ENCODE results near the gene EDDM3A. TPM values are rescaled to one million over a fixed set of nuclear protein-coding genes. Genes with fewer than 3 reads are reported as not detected.

EDDM3A gene
- total and polyA plus RNA-seq, 2 of the 4 experiments (the other 2 are of a cell fraction) = not detected

DNA sequence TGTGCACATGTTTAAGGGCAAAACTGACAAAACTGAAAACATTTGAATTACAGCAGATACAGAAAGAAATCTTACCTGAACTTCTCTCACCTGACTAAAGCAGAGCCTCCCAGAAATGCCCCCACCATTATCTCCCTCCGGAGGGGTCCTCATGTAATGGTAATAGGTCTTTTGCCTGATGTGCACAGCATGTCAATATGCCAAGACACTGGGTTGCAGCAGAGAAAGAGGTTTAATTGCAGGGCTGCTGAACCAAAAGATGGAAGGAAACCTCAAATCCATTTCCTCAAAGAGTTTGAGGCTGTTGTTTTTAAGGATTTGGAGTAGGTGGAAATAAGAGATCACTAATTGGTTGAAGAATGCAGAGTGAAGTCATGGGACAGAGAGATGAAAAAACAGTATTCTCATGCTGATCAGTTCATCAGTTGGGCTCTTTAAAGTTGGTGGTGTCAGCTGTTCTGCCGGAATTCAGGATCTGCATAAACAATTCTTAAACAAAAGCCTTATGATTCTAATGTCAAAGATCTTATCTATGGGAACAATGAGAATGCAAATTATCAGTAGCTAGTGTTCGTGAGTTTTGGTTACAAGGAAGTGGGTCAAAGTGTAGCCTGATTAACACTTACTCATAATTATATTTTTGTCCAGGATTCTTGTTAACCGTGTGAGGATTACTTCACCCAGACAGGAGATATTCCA, 38.9 kb upstream of the EDDM3A start:
- no peak overlapping the region for H4K8ac ChIP-seq (ENCODE audit: low read depth in 2 of 2, low read length in 2 of 2)
- DNase-seq = no peak
- no peak overlapping the region for H2BK120ac ChIP-seq (ENCODE audit: low read depth, low read length)
- dilution Hi-C loops (cut with HindIII; ENCODE audit: low sequenced_read_pairs, unreplicated experiment) (no loop called here), intact Hi-C loops (cut with micrococcal nuclease) (no loop called here), in situ Hi-C loops (cut with MboI; ENCODE audit: low sequenced_read_pairs) (no loop called here)
- H2AFZ ChIP-seq (replicated peaks; ENCODE audit: low read length, poor library complexity) = no peak overlapping the region
- H3K4ac ChIP-seq (ENCODE audit: low read depth, low read length) = no peak overlapping the region
- H3K4me2 ChIP-seq (ENCODE audit: low read depth, low read length) = no peak overlapping the region
- H3K27me3 ChIP-seq (ENCODE audit: control insufficient read depth, insufficient read depth, low read length) = no peaks in the 10 kb centered on the region; the same call in 1 of the 2 replicates
- H3K36me3 ChIP-seq (ENCODE audit: control insufficient read depth, insufficient read depth, low read length) = no peaks in the 10 kb centered on the region
- no TSS peak for BruUV-seq (replicated peaks)
- no peak overlapping the region for H3K23ac ChIP-seq (ENCODE audit: low read depth, low read length)
- no peak overlapping the region for H3K56ac ChIP-seq (ENCODE audit: extremely low read depth, insufficient read depth, low read length)
- no peaks in the 10 kb centered on the region for H4K20me1 ChIP-seq (ENCODE audit: insufficient read depth, low read length)
- H3K4me1 ChIP-seq (ENCODE audit: control insufficient read depth, insufficient read depth, low read length) = no peaks in the 10 kb centered on the region; the same call in 1 of the 2 replicates
- TF ChIP-seq MAFK (IDR thresholded peaks at IDR 0.05; ENCODE audit: low read depth, low read length) (no peak), RCOR1 (IDR thresholded peaks at IDR 0.05; ENCODE audit: insufficient replicate concordance, low read length) (no peak), RFX5 (IDR thresholded peaks at IDR 0.05; ENCODE audit: low read depth, low read length) (no peak), MAZ (IDR thresholded peaks at IDR 0.05; ENCODE audit: borderline replicate concordance, low read depth, low read length) (no peak), SMC3 (IDR thresholded peaks at IDR 0.05; ENCODE audit: low read depth, low read length) (no peak), FOS (IDR thresholded peaks at IDR 0.05; ENCODE audit: low read depth, low read length) (no peak), CHD1 (IDR thresholded peaks at IDR 0.05; ENCODE audit: low read depth, low read length) (no peak)
- H2BK15ac ChIP-seq (ENCODE audit: low read depth, low read length) = no peak overlapping the region
- no peak overlapping the region for H3K9ac ChIP-seq (ENCODE audit: low read depth, low read length)
- no peak overlapping the region for H3K27ac ChIP-seq (ENCODE audit: insufficient read depth, low read length)
- H3K14ac ChIP-seq (replicated peaks; ENCODE audit: low read depth, low read length) = no peak overlapping the region
- no peak overlapping the region for H2AK5ac ChIP-seq (ENCODE audit: low read depth, low read length)
- H4K5ac ChIP-seq (ENCODE audit: low read depth, low read length) = no peak overlapping the region
- ChIA-PET CTCF (no interaction called here), POLR2A (ENCODE audit: unreplicated experiment) (no interaction called here)
- ATAC-seq (ENCODE audit: low read depth) = no peak
- no CpG with 5 or more reads among the region's 4 CpGs for WGBS, 2 experiments (ENCODE audit: extremely low coverage in 2 of 2, insufficient read length in 1 of 2)
- no peaks in the 10 kb centered on the region for H3K79me1 ChIP-seq (ENCODE audit: low read depth in 1 of 2, low read length in 2 of 2)
- no peak overlapping the region for H3K18ac ChIP-seq (ENCODE audit: low read depth, low read length)
- H3K4me3 ChIP-seq (ENCODE audit: insufficient read depth, low read depth, low read length) = no peak overlapping the region
- H3K9me1 ChIP-seq (ENCODE audit: insufficient read depth, low read length) = no peaks in the 10 kb centered on the region
- no peak overlapping the region for H4K91ac ChIP-seq (ENCODE audit: insufficient read depth, low read depth, low read length)
- H2AK9ac ChIP-seq (replicated peaks; ENCODE audit: low read depth, low read length, poor library complexity) = no peak overlapping the region
- no peak overlapping the region for H2BK5ac ChIP-seq (ENCODE audit: low read depth, low read length, poor library complexity, severe bottlenecking)
- no peak overlapping the region for H2BK20ac ChIP-seq (ENCODE audit: low read depth, low read length)
- H3K9me3 ChIP-seq (ENCODE audit: control insufficient read depth, insufficient read depth, low read length) = no peaks in the 10 kb centered on the region

Measured in IMR-90 (cell line).